K562 (cell line): Measurements from ENCODE around the gene P2RX5. TPM values are rescaled to one million over a fixed set of nuclear protein-coding genes. Genes with fewer than 3 reads are reported as not detected.

ENCODE experiments used
- ATF6 ChIP-seq: sonication (generic); formaldehyde crosslinking; IDR thresholded peaks from 2 replicates; pipeline ENCODE4 v1.4.0; 2020; ENCODE audit warnings: mild to moderate bottlenecking, missing genetic modification reagents
- CCAR2 ChIP-seq: fragments of 200-400 bp; formaldehyde crosslinking; IDR thresholded peaks from 2 replicates; pipeline ENCODE4 v1.6.1; 2017; ENCODE audit warnings: mild to moderate bottlenecking, low read depth, low read length
- COPS2 ChIP-seq: fragments of 450-650 bp; conservative IDR thresholded peaks from 2 replicates; pipeline ENCODE4 v1.6.1; 2016; ENCODE audit warnings: mild to moderate bottlenecking, moderate library complexity
- DACH1 ChIP-seq: fragments of 450-650 bp; IDR thresholded peaks from 2 replicates; pipeline ENCODE4 v1.6.1; 2018; ENCODE audit not compliant: partially characterized antibody
- HMBOX1 ChIP-seq: sonication (generic); IDR thresholded peaks from 2 replicates; pipeline ENCODE4 v1.6.1; 2016
- MCM2 ChIP-seq: fragments of 450-650 bp; IDR thresholded peaks from 2 replicates; pipeline ENCODE4 v1.6.1; 2017; ENCODE audit warnings: low read depth, mild to moderate bottlenecking
- MCM7 ChIP-seq, 2 experiments: fragments of 450-650 bp; IDR thresholded peaks; 2 replicates each; pipeline ENCODE4 v1.6.1; 2016 to 2018
- MTF1 ChIP-seq: fragments of 250-450 bp; sonication (Bioruptor Pico); IDR thresholded peaks from 2 replicates; pipeline ENCODE4 v1.9.0; 2021; ENCODE audit warnings: moderate library complexity, mild to moderate bottlenecking, inconsistent platforms, borderline replicate concordance
- NKRF ChIP-seq: fragments of 450-650 bp; IDR thresholded peaks from 2 replicates; pipeline ENCODE4 v1.6.1; 2016; ENCODE audit warnings: borderline replicate concordance
- RB1 ChIP-seq: fragments of 450-650 bp; IDR thresholded peaks from 2 replicates; pipeline ENCODE4 v1.6.1; 2017; ENCODE audit warnings: low read depth, mild to moderate bottlenecking
- SMARCA4 ChIP-seq: fragments of 450-650 bp; IDR thresholded peaks from 2 replicates; pipeline ENCODE4 v1.6.1; 2016
- STAG1 ChIP-seq: sonication (generic); formaldehyde crosslinking; IDR thresholded peaks from 2 replicates; pipeline ENCODE4 v1.5.0; 2020; ENCODE audit warnings: missing genetic modification reagents, borderline replicate concordance
- TFAP4 ChIP-seq: sonication (generic); formaldehyde crosslinking; IDR thresholded peaks from 2 replicates; pipeline ENCODE4 v1.8.0; 2022; ENCODE audit warnings: missing genetic modification reagents, mild to moderate bottlenecking, moderate library complexity, borderline replicate concordance
- WHSC1 ChIP-seq: IDR thresholded peaks from one replicate; pipeline ENCODE4 v1.6.1; 2012; ENCODE audit warnings: low read length, control low read depth, inconsistent platforms
- ZBTB1 ChIP-seq: sonication (generic); formaldehyde crosslinking; IDR thresholded peaks from 2 replicates; pipeline ENCODE4 v1.8.1; 2023; ENCODE audit warnings: missing genetic modification reagents, low read depth, mild to moderate bottlenecking, borderline replicate concordance
- ZC3H4 ChIP-seq: sonication (generic); formaldehyde crosslinking; IDR thresholded peaks from 2 replicates; pipeline ENCODE4 v1.9.0; 2021; ENCODE audit warnings: missing genetic modification reagents, borderline replicate concordance
- ZNF263 ChIP-seq: sonication (generic); formaldehyde crosslinking; IDR thresholded peaks from 2 replicates; pipeline ENCODE4 v1.8.0; 2022; ENCODE audit warnings: mild to moderate bottlenecking, missing genetic modification reagents, borderline replicate concordance
- ZNF518B ChIP-seq: fragments of 250-450 bp; sonication (Bioruptor Pico); IDR thresholded peaks from 2 replicates; pipeline ENCODE4 v1.5.0; 2021; ENCODE audit warnings: mild to moderate bottlenecking, moderate library complexity
- ZNF764 ChIP-seq: fragments of 250-450 bp; sonication (Bioruptor Pico); IDR thresholded peaks from 2 replicates; pipeline ENCODE4 v1.4.0; 2020; ENCODE audit warnings: low read depth, mild to moderate bottlenecking, moderate library complexity
- polyA plus RNA-seq, 8 experiments: library from polyadenylated mRNA; depleted of rRNA in 4 of 8; stranded (reverse) in 5 of 8; unstranded in 3 of 8; fragments of >200 nt; fragmentation: Nextera tagmentation in 2 of 8; fragmentation: Illumina TruSeq in 1 of 8; extraction: Ambion mirVana in 2 of 8; extraction: Trizol in 1 of 8; gene quantifications; 2 replicates each; pipeline versions ENCODE4 v1.2.1 to v1.2.3, GENCODE V29; 2011 to 2014; ENCODE audit warnings: inconsistent platforms in 1 of 8, missing spikeins in 1 of 8
- total RNA-seq, 7 experiments: library from RNA; depleted of rRNA in 6 of 7; stranded (reverse); fragments of >200 nt in 6 of 7; fragmentation: Illumina TruSeq in 2 of 7; extraction: Trizol in 2 of 7; gene quantifications; 2 replicates each; pipeline versions ENCODE4 v1.2.1 to v1.2.3, GENCODE V29; 2011 to 2021; ENCODE audit warnings: low replicate concordance in 1 of 7

P2RX5 gene
- total and polyA plus RNA-seq, 9 of the 15 experiments (the other 6 are each of a cell fraction or from before 2014, with no cell fraction given), result 0.31 to 4.0 (median 1.3) TPM

GRCh38 chr17:3668279-3669084, 27.5 kb downstream of the P2RX5 start, which contains the start of the genes EMC6 and TAX1BP3 (continued):
- no peak for TF ChIP-seq ZBTB1 (CRISPR knock-in tag)
- no peak for TF ChIP-seq ZC3H4 (CRISPR knock-in tag)
- no peak for TF ChIP-seq MCM2
- no peak for TF ChIP-seq COPS2
- TF ChIP-seq ZNF764, result no peak
- TF ChIP-seq MCM7 (IDR thresholded peaks at IDR 0.05), result no peak
- no peak for TF ChIP-seq STAG1
- no peak for TF ChIP-seq ZNF518B (CRISPR knock-in tag)
- peak; percentile 48; the same call in 1 of the 2 replicates for TF ChIP-seq TFAP4 (CRISPR knock-in tag)
- TF ChIP-seq HMBOX1, result no peak
- no peak for TF ChIP-seq DACH1
- TF ChIP-seq WHSC1, result no peak
- TF ChIP-seq CCAR2, result no peak
- no peak; the same call in 1 of the 2 replicates for TF ChIP-seq NKRF
- no peak for TF ChIP-seq ZNF263 (CRISPR knock-in tag)
- 0 out of 2 replicates have a peak, but pooled peaks have one; percentile 39 for TF ChIP-seq RB1
- TF ChIP-seq ATF6 (CRISPR knock-in tag), result no peak
- no peak for TF ChIP-seq SMARCA4
- no peak for TF ChIP-seq MTF1 (CRISPR knock-in tag)
